Vagina (tissue), 2 donors: ENCODE data around the gene CENATAC. TPM values are rescaled to one million over a fixed set of nuclear protein-coding genes. Genes with fewer than 3 reads are reported as not detected.

Experiments used
- DNase-seq, 2 donors: peaks; one replicate each; pipeline ENCODE4 v3.0.0-alpha.2; 2017; ENCODE audit errors: extremely low spot score in 2 of 2
- H3K27ac ChIP-seq: fragments of 200-600 bp; sonication (generic); one replicate; pipeline ENCODE4 v1.5.1; 2019
- H3K27me3 ChIP-seq: fragments of 200-600 bp; sonication (generic); one replicate; pipeline ENCODE4 v1.5.1; 2019
- H3K36me3 ChIP-seq, 2 donors: fragments of 200-600 bp; sonication (generic); one replicate each; pipeline ENCODE4 v1.5.1; 2017 to 2019
- H3K4me1 ChIP-seq: fragments of 200-600 bp; sonication (generic); one replicate; pipeline ENCODE4 v1.5.1; 2019
- H3K4me3 ChIP-seq, 2 donors: fragments of 200-600 bp; sonication (generic); 1 replicate in 1 of 2; 2 replicates in 1 of 2; pipeline ENCODE4 v1.5.1; 2016 to 2019
- H3K9me3 ChIP-seq: fragments of 200-600 bp; sonication (generic); one replicate; pipeline ENCODE4 v1.5.1; 2019
- POLR2A ChIP-seq, 2 donors: fragments of 450-650 bp; IDR thresholded peaks; one replicate each; pipeline ENCODE4 v1.6.1; 2017; ENCODE audit warnings: antibody characterized with exemption in 2 of 2, mild to moderate bottlenecking in 2 of 2, moderate library complexity in 2 of 2
- POLR2AphosphoS5 ChIP-seq, 2 donors: sonication (generic); formaldehyde crosslinking; IDR thresholded peaks; one replicate each; pipeline ENCODE4 v1.9.0; 2017; ENCODE audit warnings: antibody characterized with exemption in 2 of 2, mild to moderate bottlenecking in 2 of 2, low read depth in 1 of 2; ENCODE audit not compliant: insufficient read depth in 1 of 2
- intact Hi-C: fragments of 100-400 bp; cut with DNase I; formaldehyde crosslinking; loops from one replicate; pipeline ENCODE4 v1.15.1; 2023
- total RNA-seq: library from RNA; depleted of rRNA; stranded (reverse); fragments of >200 nt; gene quantifications from one replicate; pipeline ENCODE4 v1.2.3, GENCODE V29; 2016
- TF ChIP-seq, protein P1 (sequence below), 3 experiments: fragments of 450-650 bp in 2 of 3; fragments of 200-600 bp in 1 of 3; sonication (generic) in 1 of 3; IDR thresholded peaks; one replicate each; pipeline ENCODE4 v1.5.1; 2017 to 2019; ENCODE audit warnings: antibody characterized with exemption in 3 of 3, mild to moderate bottlenecking in 2 of 3, moderate library complexity in 2 of 3

The CENATAC gene
- total RNA-seq, 1 donor from 2014 or later = 49.8 TPM

DNA sequence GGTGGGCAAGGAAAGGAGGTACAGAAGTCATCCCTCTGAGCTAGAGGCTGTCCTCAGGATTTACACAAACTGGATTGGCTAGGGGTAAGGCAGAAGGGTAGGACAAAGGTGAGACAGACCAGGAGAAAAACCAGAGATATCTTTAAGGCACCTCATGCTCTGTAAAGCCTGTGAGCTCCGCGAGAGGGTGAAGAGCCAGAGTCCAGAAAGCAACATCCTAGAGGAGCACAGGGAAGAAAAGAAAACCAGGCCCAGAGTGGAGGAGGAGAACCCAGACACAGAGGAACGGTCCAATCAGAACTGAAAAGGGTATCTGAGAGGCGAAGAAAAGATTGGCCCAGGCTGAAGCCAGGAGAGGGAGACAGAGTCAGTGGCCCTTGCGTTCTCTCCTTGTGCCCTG, 27.6 kb downstream of the CENATAC start:
- Histone ChIP-seq H3K4me3 (no peak overlapping the region), H3K4me1 (peaks cover 37% of the 10 kb centered on the region), H3K27ac (no peak overlapping the region), H3K9me3 (no peaks in the 10 kb centered on the region), H3K27me3 (no peaks in the 10 kb centered on the region), H3K36me3 (peaks cover 0 to 50% of the 10 kb centered on the region in 2 donors)
- intact Hi-C loops = no loop called here
- no peak for DNase-seq
- TF ChIP-seq POLR2A (IDR thresholded peaks at IDR 0.05) (no peak), POLR2AphosphoS5 (IDR thresholded peaks at IDR 0.05; ENCODE audit: insufficient read depth in 1 of 2, low read depth in 1 of 2) (no peak)
- TF ChIP-seq, protein P1, sequence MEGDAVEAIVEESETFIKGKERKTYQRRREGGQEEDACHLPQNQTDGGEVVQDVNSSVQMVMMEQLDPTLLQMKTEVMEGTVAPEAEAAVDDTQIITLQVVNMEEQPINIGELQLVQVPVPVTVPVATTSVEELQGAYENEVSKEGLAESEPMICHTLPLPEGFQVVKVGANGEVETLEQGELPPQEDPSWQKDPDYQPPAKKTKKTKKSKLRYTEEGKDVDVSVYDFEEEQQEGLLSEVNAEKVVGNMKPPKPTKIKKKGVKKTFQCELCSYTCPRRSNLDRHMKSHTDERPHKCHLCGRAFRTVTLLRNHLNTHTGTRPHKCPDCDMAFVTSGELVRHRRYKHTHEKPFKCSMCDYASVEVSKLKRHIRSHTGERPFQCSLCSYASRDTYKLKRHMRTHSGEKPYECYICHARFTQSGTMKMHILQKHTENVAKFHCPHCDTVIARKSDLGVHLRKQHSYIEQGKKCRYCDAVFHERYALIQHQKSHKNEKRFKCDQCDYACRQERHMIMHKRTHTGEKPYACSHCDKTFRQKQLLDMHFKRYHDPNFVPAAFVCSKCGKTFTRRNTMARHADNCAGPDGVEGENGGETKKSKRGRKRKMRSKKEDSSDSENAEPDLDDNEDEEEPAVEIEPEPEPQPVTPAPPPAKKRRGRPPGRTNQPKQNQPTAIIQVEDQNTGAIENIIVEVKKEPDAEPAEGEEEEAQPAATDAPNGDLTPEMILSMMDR (IDR thresholded peaks at IDR 0.05) = no peak

DNA sequence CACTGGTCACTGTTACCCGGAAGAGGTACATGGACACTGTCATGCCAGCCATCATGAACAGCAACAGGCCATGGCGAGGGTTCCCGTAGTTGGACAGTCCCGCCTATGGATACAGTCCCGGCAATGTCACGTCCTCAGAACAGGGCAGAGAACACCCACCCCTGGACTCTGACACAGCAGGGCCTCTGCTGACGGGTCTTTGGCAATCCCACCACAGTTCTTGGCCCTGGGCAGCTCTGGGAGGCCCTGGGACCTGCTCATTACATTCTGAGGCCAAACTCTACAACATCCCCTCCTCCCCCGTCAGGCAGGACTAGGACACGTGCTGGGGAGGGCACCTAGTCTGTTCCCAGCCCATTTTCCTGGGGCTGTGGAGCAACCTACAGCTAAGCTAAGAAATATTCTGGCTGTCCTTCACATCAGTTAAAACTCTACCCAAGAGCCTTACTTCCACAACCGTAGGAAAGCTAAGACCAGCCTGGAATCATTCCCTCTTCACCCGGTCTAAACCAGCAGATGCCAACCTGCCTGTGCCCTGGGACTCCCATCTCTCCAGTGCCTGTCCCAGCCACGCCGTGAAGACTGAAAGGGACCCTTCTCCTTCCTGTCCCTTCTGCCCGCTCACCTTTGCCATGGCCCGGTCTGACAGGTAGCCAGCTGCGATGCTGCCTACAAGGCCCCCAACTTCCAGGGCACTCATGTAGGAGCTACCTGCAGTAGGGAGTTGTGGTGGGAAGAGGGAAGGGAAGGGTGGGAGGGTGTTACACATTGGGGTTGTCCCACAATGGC, 28.2 kb downstream of the CENATAC start:
- H3K9me3 ChIP-seq = no peaks in the 10 kb centered on the region
- peaks cover 32% of the 10 kb centered on the region for H3K4me1 ChIP-seq
- no peak for TF ChIP-seq POLR2AphosphoS5 (IDR thresholded peaks at IDR 0.05; ENCODE audit: insufficient read depth in 1 of 2, low read depth in 1 of 2)
- TF ChIP-seq, protein P1 (IDR thresholded peaks at IDR 0.05) = no peak
- no peak for TF ChIP-seq POLR2A (IDR thresholded peaks at IDR 0.05)
- DNase-seq = no peak
- peaks cover 0 to 50% of the 10 kb centered on the region in 2 donors for H3K36me3 ChIP-seq
- H3K27ac ChIP-seq = no peak overlapping the region
- intact Hi-C loops = no loop called here
- H3K4me3 ChIP-seq = no peak overlapping the region
- H3K27me3 ChIP-seq = no peaks in the 10 kb centered on the region

DNA sequence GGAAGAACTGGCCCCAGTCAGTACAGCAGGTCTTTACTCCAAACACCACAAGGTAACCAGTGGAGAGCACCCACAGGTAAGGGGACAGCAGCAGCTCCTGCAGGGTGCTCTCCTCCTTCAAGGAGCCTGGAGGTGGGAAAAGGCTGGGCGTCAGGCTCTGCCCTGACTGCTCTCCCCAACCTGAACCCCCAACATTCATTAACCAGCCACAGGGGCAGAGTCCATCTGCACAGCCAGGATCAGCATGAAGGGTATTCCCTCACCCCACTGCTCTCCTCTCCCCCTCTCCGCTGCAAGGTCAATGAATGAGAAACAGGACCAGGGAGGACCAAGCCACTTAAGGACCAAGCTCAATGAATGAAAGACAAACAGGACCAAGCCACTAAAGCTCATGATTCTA, 29.0 kb downstream of the CENATAC start:
- Histone ChIP-seq H3K4me1 (peaks cover 25% of the 10 kb centered on the region), H3K36me3 (peaks cover 0 to 44% of the 10 kb centered on the region in 2 donors), H3K27me3 (no peaks in the 10 kb centered on the region), H3K27ac (no peak overlapping the region), H3K9me3 (no peaks in the 10 kb centered on the region), H3K4me3 (no peak overlapping the region)
- TF ChIP-seq, protein P1 (IDR thresholded peaks at IDR 0.05) = no peak
- no peak for TF ChIP-seq POLR2AphosphoS5 (IDR thresholded peaks at IDR 0.05; ENCODE audit: insufficient read depth in 1 of 2, low read depth in 1 of 2)
- no peak for TF ChIP-seq POLR2A (IDR thresholded peaks at IDR 0.05)
- intact Hi-C loops = no loop called here
- DNase-seq = no peak

DNA sequence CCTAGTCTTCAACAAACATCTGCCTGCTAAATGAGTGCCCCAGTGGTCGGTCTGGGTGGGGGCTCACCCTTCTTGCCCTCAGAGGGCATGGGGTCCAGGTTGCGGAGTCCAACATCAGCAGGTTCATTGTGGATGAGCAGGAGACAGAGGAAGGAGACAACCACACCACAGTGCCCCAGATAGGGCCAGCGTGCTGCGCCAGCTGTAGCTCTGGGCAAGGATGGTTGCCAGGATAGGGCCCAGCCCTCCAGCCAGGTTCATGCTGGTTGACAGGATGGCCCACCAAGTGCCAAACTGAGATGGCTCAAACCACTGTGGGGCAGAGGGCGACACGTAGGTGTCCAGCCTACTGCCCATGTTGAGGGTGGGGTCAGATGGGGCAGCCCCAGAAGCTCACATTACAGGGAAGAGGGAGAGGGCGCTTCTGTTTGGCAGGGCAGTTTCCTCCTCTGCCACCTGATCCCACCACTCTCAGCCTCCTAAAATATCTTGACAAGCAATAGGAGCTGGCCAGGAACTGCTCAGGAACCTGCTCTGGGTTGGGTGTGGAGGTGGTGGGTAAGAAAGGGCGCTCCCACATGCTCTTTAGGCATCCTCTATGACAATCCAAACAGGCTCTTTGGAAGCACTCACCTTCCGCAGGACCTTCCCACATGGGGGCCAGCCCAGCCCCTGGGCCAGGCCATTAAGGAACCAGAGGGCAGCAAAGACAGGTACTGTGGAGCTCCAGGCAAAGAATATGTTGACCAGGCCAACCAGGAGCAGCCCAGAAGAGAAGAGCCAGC, 29.8 kb downstream of the CENATAC start:
- H3K27me3 ChIP-seq = no peaks in the 10 kb centered on the region
- H3K27ac ChIP-seq = no peak overlapping the region
- no peak overlapping the region for H3K4me3 ChIP-seq
- intact Hi-C loops = no loop called here
- no peaks in the 10 kb centered on the region for H3K9me3 ChIP-seq
- TF ChIP-seq POLR2A (IDR thresholded peaks at IDR 0.05) = no peak
- TF ChIP-seq, protein P1 (IDR thresholded peaks at IDR 0.05) = no peak
- TF ChIP-seq POLR2AphosphoS5 (IDR thresholded peaks at IDR 0.05; ENCODE audit: insufficient read depth in 1 of 2, low read depth in 1 of 2) = no peak
- H3K4me1 ChIP-seq = peaks cover 25% of the 10 kb centered on the region
- peaks cover 0 to 36% of the 10 kb centered on the region in 2 donors for H3K36me3 ChIP-seq
- no peak for DNase-seq
